Activated T-cell treated with anti-CD3 and anti-CD28 coated beads, Interleukin-2, amount 50 U/mL, for 72 hours (primary cell): Measurements from ENCODE around the gene TTC13. TPM values are rescaled to one million over a fixed set of nuclear protein-coding genes. Genes with fewer than 3 reads are reported as not detected.

Experiments
- ATAC-seq, 2 donors: fragments of 150-1000 bp; cut with Tn5 transposase; replicated peaks in 1 of 2; 2 replicates each; pipeline ENCODE4 v1.10.0; 2021; ENCODE audit warnings: moderate library complexity in 2 of 2, mild to moderate bottlenecking in 1 of 2
- DNase-seq, 2 donors: peaks; one replicate each; pipeline ENCODE4 v3.0.0; 2021 to 2022; ENCODE audit warnings: mixed read lengths in 1 of 2
- H3K27ac Mint-ChIP-seq: one replicate; pipeline ENCODE4 v1.8.0; 2022; ENCODE audit warnings: mild to moderate bottlenecking, moderate library complexity, mixed read lengths
- H3K27me3 Mint-ChIP-seq: one replicate; pipeline ENCODE4 v1.8.0; 2022; ENCODE audit warnings: low read depth, mixed read lengths
- H3K36me3 Mint-ChIP-seq, 2 donors: one replicate each; pipeline ENCODE4 v1.8.0; 2022; ENCODE audit warnings: mixed read lengths in 2 of 2, mild to moderate bottlenecking in 1 of 2; ENCODE audit not compliant: insufficient read depth in 2 of 2
- H3K4me1 Mint-ChIP-seq: one replicate; pipeline ENCODE4 v1.8.0; 2022; ENCODE audit warnings: low read depth, mixed read lengths
- H3K4me3 Mint-ChIP-seq, 2 donors: one replicate each; pipeline ENCODE4 v1.8.0; 2022; ENCODE audit warnings: mild to moderate bottlenecking in 2 of 2, mixed read lengths in 2 of 2, moderate library complexity in 2 of 2
- H3K9me3 Mint-ChIP-seq, 2 donors: one replicate each; pipeline ENCODE4 v1.8.0; 2022; ENCODE audit warnings: mixed read lengths in 2 of 2
- total RNA-seq, 2 donors: library from RNA; stranded (reverse); gene quantifications; one replicate each; pipeline ENCODE4 v1.2.3, GENCODE V29; 2022

Gene TTC13
- total RNA-seq, 2 donors from 2014 or later, result 18.6 to 18.8 TPM

DNA sequence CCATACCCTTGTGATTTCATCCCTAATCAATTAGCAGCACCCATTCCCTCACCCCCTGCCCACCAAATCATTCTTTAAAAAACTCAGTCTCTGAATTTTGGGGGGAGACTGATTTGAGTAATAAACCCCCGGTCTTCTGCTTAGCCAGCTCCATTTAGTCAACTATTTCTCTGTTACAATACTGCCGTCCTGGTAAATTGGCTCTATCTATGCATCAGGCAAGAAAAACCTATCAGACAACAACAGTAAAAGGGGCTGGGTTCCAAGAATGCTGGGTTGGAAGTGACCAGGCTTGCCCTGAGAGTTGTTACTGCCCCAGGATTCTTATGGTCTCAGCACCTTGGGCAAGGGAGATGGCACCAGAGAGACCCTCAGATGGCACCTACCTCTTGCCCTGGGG is 94.0 kb downstream of the TTC13 start:
- Mint-ChIP-seq H3K4me3 (no peak overlapping the region), H3K27ac (no peak overlapping the region), H3K9me3 (no peaks in the 10 kb centered on the region), H3K36me3 (peaks cover 0 to 3% of the 10 kb centered on the region in 2 donors), H3K4me1 (no peaks in the 10 kb centered on the region), H3K27me3 (peaks cover 65% of the 10 kb centered on the region)
- ATAC-seq (no peak), DNase-seq (no peak)

DNA sequence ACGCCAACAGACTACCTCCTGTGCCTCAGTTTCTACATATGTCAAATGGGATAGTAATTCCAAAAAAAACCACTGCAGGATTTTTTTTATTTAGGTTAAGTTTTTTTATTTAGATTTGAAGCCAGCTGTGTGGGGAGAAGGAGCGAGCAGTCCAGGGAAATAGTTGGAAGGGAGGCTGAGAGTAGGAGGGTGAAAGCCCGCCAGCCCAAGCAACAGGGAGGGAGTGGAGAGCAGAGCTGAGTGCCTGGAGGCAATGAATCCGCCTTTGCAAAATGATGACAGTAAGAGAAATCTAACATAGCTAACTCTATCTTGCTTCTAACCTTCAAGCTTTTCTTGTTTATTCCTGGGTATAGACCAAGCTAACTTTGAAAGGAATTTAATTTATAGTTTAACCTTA is 94.7 kb downstream of the TTC13 start:
- no peak for ATAC-seq
- Mint-ChIP-seq H3K27ac (no peak overlapping the region), H3K4me1 (no peaks in the 10 kb centered on the region), H3K27me3 (peaks cover 65% of the 10 kb centered on the region), H3K36me3 (peaks cover 0 to 3% of the 10 kb centered on the region in 2 donors), H3K4me3 (no peak overlapping the region), H3K9me3 (no peaks in the 10 kb centered on the region)
- DNase-seq, result no peak

DNA sequence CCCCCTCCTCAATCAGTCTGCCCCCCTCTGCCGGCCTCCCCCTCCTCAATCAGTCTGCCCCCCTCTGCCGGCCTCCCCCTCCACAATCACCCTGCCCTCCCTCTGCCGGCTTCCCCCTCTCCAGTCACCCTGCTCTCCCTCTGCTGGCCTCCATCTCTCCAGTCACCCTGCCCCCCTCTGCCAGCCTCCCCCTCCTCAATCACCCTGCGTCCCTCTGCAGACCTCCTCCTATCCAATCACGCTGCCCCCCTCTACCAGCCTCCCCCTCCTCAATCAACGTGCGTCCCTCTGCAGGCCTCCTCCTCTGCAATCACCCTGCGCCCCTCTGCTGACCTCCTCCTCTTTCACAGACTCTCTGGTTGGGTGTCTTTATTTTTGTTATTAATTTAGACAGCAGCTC is 98.9 kb downstream of the TTC13 start:
- Mint-ChIP-seq H3K9me3 (no peaks in the 10 kb centered on the region), H3K27ac (no peak overlapping the region), H3K4me1 (no peaks in the 10 kb centered on the region), H3K4me3 (no peak overlapping the region), H3K36me3 (no peaks in the 10 kb centered on the region), H3K27me3 (peaks cover 67% of the 10 kb centered on the region)
- no peak for ATAC-seq
- no peak for DNase-seq

DNA sequence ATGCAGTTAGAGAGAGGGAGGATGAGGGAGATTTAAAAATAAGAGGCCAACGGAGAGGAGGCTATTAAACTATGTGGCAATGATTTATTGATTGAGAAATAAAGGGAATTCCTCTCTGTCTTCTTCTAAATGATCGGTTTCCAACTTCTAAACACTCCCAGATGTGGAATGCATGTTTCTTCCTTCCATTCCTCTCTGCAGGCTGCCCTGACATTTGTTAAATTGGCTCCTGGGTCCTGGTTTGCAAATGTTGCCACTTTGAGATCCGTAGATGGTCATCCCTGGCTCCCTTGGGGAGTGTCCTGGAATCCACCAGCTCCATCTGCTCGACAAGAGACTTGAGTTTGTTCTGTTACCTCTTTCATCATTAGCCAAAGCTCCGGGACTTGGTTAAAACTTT is 100.1 kb downstream of the TTC13 start:
- Mint-ChIP-seq H3K27ac (no peak overlapping the region), H3K9me3 (no peaks in the 10 kb centered on the region), H3K36me3 (no peaks in the 10 kb centered on the region), H3K4me1 (no peaks in the 10 kb centered on the region), H3K27me3 (peaks cover 63% of the 10 kb centered on the region), H3K4me3 (no peak overlapping the region)
- no peak for ATAC-seq
- DNase-seq, result no peak

DNA sequence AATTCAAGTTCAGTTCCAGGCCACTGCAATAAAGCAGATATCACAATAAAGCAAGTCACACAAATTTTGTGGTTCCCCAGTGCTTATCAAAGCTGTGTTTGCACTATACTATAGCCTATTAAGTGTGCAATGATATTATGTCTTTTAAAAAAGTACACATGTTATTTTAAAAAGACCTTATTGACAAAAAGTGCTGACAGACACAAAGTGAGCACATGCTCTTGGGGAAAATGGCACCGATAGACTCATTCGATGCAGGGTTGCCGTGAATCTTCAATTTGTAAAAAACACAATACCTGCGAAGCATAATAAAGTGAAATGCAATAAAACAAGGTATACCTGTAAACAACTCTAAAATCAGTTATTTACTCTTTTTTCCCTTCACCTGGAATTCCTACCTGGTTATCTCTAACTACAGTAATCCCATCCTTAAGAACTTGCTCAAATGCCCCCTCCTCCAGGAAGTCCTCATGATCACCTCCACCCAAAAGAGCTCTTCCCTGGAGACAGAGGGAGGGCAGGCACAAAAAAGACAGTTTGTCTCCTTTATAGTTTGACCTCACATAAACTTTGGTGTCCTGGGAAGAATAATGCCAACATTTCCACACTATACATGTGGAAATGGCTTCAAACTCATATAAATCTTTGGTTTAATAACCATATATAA is 100.6 kb downstream of the TTC13 start:
- Mint-ChIP-seq H3K27ac (no peak overlapping the region), H3K36me3 (no peaks in the 10 kb centered on the region), H3K27me3 (peaks cover 63% of the 10 kb centered on the region), H3K9me3 (no peaks in the 10 kb centered on the region), H3K4me1 (no peaks in the 10 kb centered on the region), H3K4me3 (no peak overlapping the region)
- ATAC-seq, result no peak
- DNase-seq, result no peak

DNA sequence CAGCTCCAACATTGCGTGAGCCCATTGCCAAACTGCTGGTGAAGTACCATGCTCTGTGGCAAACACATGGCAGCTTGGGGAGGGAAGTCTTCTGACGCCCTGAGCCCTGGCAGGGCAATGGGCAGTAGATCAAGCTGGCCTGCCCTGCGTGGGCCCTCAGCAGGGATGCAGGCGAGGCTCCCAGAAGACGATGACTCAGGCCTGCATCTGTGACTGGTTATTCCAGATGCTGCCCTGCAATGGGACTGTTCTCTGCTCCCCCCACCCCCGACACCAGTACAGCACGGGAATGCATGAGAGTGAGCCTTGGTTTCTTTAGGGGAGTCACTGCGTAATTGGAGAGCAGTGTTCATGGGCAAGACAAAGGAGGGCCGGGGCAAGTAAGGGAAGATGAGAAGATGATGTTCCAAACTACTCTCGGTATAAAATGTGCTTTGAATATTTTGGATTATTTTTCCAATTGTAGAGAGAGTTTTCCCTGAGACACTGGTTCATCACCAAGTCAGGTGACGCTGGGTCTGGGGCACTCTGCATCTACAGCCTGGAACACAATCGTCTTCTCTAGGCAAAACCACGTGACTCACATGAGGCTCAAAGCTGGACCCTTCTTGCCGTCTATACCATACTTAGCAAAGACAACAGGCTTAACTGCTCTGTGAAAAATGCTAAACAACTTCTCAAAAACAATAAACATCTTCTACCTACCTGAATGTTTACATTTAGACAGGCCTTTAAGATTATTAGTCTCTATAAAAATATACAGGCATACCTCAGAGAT is 101.3 kb downstream of the TTC13 start:
- no peaks in the 10 kb centered on the region for H3K4me1 Mint-ChIP-seq
- no peak overlapping the region for H3K27ac Mint-ChIP-seq
- no peak overlapping the region for H3K4me3 Mint-ChIP-seq
- no peaks in the 10 kb centered on the region for H3K9me3 Mint-ChIP-seq
- DNase-seq, result no peak
- peaks cover 57% of the 10 kb centered on the region for H3K27me3 Mint-ChIP-seq
- no peaks in the 10 kb centered on the region for H3K36me3 Mint-ChIP-seq
- ATAC-seq, result no peak

DNA sequence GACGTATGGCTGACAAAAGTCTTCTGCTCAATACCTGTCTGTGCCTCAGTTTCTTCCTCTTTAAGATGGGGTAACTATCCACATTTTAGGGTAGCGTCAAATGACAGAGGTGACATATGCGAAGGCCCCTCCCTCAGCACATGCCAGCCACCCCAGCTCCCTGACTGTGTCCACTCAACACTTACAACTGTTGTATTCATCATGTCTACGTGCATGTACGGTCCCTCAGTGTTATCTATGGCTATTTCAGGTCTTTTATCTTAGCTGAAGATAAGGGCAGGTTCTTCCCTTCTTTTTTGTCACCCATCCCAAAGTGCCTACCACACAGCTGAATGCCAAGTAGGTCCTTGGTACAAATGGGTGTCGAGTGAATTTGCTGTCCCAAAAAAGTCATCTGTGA is 102.0 kb downstream of the TTC13 start:
- DNase-seq (no peak), ATAC-seq (no peak)
- Mint-ChIP-seq H3K27ac (no peak overlapping the region), H3K9me3 (no peaks in the 10 kb centered on the region), H3K4me1 (no peaks in the 10 kb centered on the region), H3K4me3 (no peak overlapping the region), H3K27me3 (peaks cover 56% of the 10 kb centered on the region), H3K36me3 (no peaks in the 10 kb centered on the region)

DNA sequence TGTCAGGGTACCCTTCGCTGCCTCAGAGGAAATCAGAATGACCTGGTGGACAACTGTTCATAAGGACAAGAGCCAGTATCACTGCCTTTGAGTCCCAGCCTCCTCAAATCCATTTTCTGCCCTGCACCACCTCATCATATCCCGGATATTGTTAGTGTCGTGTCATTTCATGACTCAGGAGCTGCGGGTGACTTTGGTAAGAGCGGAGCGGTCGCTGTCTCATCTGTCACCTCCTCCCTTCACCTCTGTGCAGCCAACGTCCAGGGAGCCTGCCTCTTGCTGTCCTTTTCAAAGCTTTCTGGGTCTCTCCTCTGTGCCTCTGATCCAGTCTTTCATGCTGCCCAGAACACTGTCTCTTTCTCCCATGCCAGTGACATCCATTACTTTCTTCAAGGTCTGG is 103.3 kb downstream of the TTC13 start:
- no peak for ATAC-seq
- H3K9me3 Mint-ChIP-seq, result no peaks in the 10 kb centered on the region
- no peak for DNase-seq
- H3K4me3 Mint-ChIP-seq, result no peak overlapping the region
- H3K4me1 Mint-ChIP-seq, result no peaks in the 10 kb centered on the region
- no peaks in the 10 kb centered on the region for H3K36me3 Mint-ChIP-seq
- H3K27ac Mint-ChIP-seq, result no peak overlapping the region
- H3K27me3 Mint-ChIP-seq, result peaks cover 50% of the 10 kb centered on the region

DNA sequence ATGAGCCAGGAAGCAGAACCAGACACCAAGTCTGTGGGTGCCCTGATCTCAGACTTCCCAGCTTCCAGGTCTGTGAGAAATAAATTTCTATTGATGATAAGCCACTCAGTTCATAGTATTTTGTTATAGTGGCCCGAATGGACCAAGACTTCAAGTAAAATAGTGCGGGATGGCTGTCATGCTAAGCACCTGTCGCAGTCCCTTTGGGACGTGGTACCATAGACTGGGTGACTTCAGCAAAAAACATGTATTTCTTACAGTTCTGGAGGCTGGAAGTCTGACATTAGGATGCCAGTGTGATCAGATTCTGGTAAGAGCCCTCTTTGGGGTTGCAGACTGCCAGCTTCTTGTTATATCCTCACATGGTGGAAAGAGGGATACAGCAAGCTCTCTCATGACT is 107.7 kb downstream of the TTC13 start:
- no peak for DNase-seq
- Mint-ChIP-seq H3K27ac (no peak overlapping the region), H3K27me3 (peaks cover 48% of the 10 kb centered on the region), H3K4me1 (peaks cover 19% of the 10 kb centered on the region), H3K4me3 (no peak overlapping the region), H3K9me3 (no peaks in the 10 kb centered on the region), H3K36me3 (peaks cover 0 to 1% of the 10 kb centered on the region in 2 donors)
- no peak for ATAC-seq

DNA sequence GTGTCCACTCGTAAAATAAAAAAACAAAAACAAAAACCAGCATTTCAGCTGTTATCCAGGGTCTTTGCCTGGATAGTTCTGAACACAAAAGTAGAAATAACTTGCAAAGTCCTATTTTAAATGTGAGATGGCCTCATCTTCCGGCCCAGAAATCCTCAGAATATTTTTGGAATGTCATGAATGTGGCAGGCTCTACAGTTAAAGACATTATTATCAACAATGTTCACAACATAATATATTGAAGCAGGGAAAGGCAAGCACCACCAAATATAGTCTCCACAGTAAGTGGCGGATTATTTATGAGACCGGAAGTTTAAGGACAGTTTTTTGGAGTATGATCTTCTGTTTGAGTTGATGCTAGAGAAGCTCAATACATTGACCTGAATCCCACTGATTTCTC is 109.2 kb downstream of the TTC13 start:
- H3K4me1 Mint-ChIP-seq, result peaks cover 28% of the 10 kb centered on the region
- ATAC-seq (no peak), DNase-seq (no peak)
- no peak overlapping the region for H3K27ac Mint-ChIP-seq
- H3K36me3 Mint-ChIP-seq, result peaks cover 0 to 1% of the 10 kb centered on the region in 2 donors
- H3K4me3 Mint-ChIP-seq, result peak overlapping the region; percentile 79 to 90
- H3K27me3 Mint-ChIP-seq, result peaks cover 38% of the 10 kb centered on the region
- H3K9me3 Mint-ChIP-seq, result no peaks in the 10 kb centered on the region

DNA sequence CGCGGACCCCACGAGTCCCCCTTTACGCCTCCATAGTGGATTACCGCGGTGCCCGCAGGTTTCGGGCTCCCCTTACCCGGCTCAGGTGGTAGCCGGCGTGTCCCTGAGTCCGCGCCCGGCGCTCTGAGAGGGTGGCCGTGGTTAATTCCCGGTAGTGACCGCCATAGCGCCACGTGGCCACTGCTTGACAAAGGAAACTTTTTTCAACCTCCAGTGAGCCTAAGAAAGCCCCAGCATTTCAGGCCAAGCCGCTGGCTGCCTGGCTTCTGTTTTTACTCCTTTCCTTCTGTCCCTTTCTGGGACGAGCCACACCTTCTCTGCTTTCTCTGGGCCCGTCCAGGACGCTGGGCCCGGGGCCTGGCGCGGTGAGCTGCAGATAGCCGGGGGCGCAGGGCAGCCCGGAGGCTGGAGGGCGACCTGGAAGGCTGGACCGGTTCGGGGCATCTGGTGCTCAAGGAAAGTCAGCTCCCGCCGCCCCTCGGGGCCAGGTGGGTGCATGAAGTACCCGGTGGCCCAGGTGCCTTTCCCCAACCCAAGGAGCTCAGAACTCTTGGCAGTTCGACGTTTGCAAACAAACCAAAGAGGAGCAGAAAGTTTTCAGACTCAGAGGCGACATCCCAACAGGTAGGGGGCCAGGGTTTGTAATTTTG is 109.8 kb downstream of the TTC13 start:
- H3K27ac Mint-ChIP-seq, result peak overlapping the region; percentile 50
- ATAC-seq, result peak; percentile 61 to 63

DNA sequence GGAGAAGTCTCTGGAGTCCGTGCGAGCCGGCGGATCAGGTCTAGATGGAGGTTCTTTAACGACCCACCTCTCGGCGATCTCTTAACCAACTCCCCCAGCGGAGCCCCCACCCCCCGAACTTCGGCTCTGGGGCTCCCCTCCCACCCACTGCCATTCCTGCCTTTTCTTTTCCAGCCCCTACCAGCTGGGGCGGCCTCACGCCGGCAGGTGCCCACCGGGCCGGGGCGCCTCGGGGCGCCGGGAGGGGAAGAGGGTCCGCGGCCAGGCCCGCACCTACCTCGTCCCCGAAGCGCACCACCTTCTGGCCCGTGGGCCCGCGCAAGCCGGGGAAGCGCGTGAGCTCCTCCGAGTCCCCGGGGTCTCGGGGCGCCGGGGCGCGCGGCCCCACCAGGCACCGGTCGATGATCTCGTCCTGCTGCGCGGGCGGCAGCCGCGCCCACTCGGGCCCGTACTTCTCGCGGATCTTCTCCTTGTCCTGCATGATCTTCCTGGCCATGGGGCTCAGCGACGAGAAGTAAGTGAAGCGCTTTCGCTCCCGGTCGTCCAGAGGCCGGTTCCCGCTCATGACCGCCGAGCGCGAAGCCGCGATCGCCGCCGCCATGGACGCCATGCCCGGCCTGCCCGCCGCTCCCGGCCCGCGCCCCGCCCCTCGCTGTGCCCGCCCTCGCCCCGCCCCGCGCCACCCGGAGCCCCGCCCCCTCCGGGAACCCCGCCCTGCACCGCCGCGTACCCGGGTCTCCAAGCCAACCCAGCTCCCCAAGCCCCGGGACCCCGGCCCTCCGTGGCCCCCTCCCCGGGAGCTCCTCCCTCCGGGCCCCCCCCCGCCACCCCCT is 110.5 kb downstream of the TTC13 start, which contains the start of gene C1orf198:
TSS of gene C1orf198 (minus strand) at position 619 of the 833 bp plus-strand sequence. CDS start at position 610, 9 bp downstream.
- no peaks in the 10 kb centered on the region for H3K9me3 Mint-ChIP-seq
- peaks cover 0 to 1% of the 10 kb centered on the region in 2 donors for H3K36me3 Mint-ChIP-seq
- peaks cover 38% of the 10 kb centered on the region for H3K4me1 Mint-ChIP-seq
- DNase-seq (peak; percentile 76 to 81), ATAC-seq (peak; percentile 90 to 93)
- peak within 1 kb of the TSS; percentile 91 for H3K4me3 Mint-ChIP-seq
- H3K27me3 Mint-ChIP-seq, result peaks cover 38% of the 10 kb centered on the region
- peak within 1 kb of the TSS; percentile 70 for H3K27ac Mint-ChIP-seq

More for the DNA sequence above, 109.8 kb downstream of the TTC13 start:
- Mint-ChIP-seq H3K36me3 (peaks cover 0 to 1% of the 10 kb centered on the region in 2 donors), H3K27me3 (peaks cover 38% of the 10 kb centered on the region), H3K4me1 (peaks cover 33% of the 10 kb centered on the region), H3K4me3 (peak overlapping the region; percentile 79 to 90), H3K9me3 (no peaks in the 10 kb centered on the region)
- DNase-seq, result no peak
